Left ventricle myocardium inferior (tissue), 1 donor: ENCODE data around the gene CSE1L. TPM values are rescaled to one million over a fixed set of nuclear protein-coding genes. Genes with fewer than 3 reads are reported as not detected.
"Not testable (repeated sequence)": the region's sequence is repeated elsewhere in the genome, so short reads cannot be mapped to it uniquely, and the experiment has no call there.

Experiments used
- DNase-seq: peaks from one replicate; pipeline ENCODE4 v3.0.0-alpha.2; 2020
- H3K27ac ChIP-seq: fragments of 200-600 bp; replicated peaks from 2 replicates; pipeline ENCODE4 v1.8.0; 2021
- H3K27me3 ChIP-seq: fragments of 200-600 bp; 2 replicates; pipeline ENCODE4 v1.8.0; 2021; ENCODE audit warnings: low read depth
- H3K36me3 ChIP-seq: fragments of 200-600 bp; 2 replicates; pipeline ENCODE4 v1.8.0; 2021
- H3K4me1 ChIP-seq: fragments of 200-600 bp; 2 replicates; pipeline ENCODE4 v1.8.0; 2021
- H3K4me3 ChIP-seq: fragments of 200-600 bp; 2 replicates; pipeline ENCODE4 v1.8.0; 2021; ENCODE audit warnings: mild to moderate bottlenecking, moderate library complexity
- H3K9me3 ChIP-seq: fragments of 200-600 bp; replicated peaks from 2 replicates; pipeline ENCODE4 v1.8.0; 2021
- CTCF ChIP-seq: fragments of 200-600 bp; IDR thresholded peaks from 2 replicates; pipeline ENCODE4 v1.8.0; 2021; ENCODE audit warnings: antibody characterized with exemption, mild to moderate bottlenecking, borderline replicate concordance
- intact Hi-C: fragments of 100-400 bp; cut with micrococcal nuclease; formaldehyde crosslinking; loops from one replicate; pipeline ENCODE4 v1.11.0; 2022
- total RNA-seq: library from RNA; stranded (reverse); fragmentation: NEBNext Ultra II Directional; extraction: Animal tissue kit (Norgen Biotek cat#: 25700); gene quantifications from one replicate; pipeline ENCODE4 v1.2.1, GENCODE V29; 2021
- donor health status: DM: no; HTN: yes; CAD: no; lungs with severe emphysema.

CSE1L gene
- total RNA-seq, 1 donor from 2014 or later, result 38.2 TPM

- DNase-seq, result no peak
- no peak for TF ChIP-seq CTCF
- no peaks in the 10 kb centered on the region for H3K27me3 ChIP-seq
- no peak overlapping the region for H3K27ac ChIP-seq
- intact Hi-C loops, result no loop called here
- H3K36me3 ChIP-seq, result peaks cover 38% of the 10 kb centered on the region
- H3K4me3 ChIP-seq, result no peak overlapping the region
- H3K9me3 ChIP-seq, result no peaks in the 10 kb centered on the region
- peaks cover 11% of the 10 kb centered on the region for H3K4me1 ChIP-seq
These were observed 58.2 kb downstream of the CSE1L start for GRCh38 chr20:49104365-49104648.

GRCh38 chr20:49104979-49105547 is 59.0 kb downstream of the CSE1L start:
- H3K9me3 ChIP-seq, H3K4me3 ChIP-seq, H3K27me3 ChIP-seq, intact Hi-C loops, DNase-seq, H3K27ac ChIP-seq: not testable (repeated sequence)
- Histone ChIP-seq H3K4me1 (peaks cover 11% of the 10 kb centered on the region), H3K36me3 (peaks cover 38% of the 10 kb centered on the region)

DNA sequence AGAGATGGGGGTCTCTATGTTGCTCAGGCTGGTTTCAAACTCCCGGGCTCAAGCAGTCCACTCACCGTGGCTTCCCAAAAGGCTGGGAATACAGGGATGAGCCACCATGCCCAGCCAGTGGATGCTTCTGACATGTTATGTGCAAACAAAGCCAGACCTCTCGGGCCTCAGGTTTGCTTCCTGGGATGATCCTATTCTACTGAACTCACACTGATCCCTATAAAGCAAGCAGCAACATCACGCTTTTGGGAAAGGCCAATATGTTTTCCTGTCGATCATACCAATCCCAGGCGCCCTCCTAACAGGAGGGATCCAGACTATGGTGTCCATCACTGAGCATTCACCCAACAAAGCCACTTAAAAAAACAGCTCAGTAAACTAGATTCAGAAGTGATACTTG is 60.2 kb downstream of the CSE1L start:
- Histone ChIP-seq H3K4me1 (peaks cover 2% of the 10 kb centered on the region), H3K9me3 (no peaks in the 10 kb centered on the region), H3K4me3 (no peak overlapping the region), H3K27ac (no peak overlapping the region), H3K27me3 (no peaks in the 10 kb centered on the region), H3K36me3 (peaks cover 48% of the 10 kb centered on the region)
- no peak for DNase-seq
- intact Hi-C loops, result no loop called here
- TF ChIP-seq CTCF, result no peak

GRCh38 chr20:49110767-49111694 is 64.9 kb downstream of the CSE1L start:
- Histone ChIP-seq H3K36me3 (peaks cover 59% of the 10 kb centered on the region), H3K27me3 (no peaks in the 10 kb centered on the region), H3K9me3 (no peaks in the 10 kb centered on the region), H3K4me1 (no peaks in the 10 kb centered on the region), H3K4me3 (no peak overlapping the region), H3K27ac (no peak overlapping the region)
- no peak for TF ChIP-seq CTCF
- DNase-seq, result no peak
- intact Hi-C loops, result no loop called here

GRCh38 chr20:49112596-49113274 is 66.6 kb downstream of the CSE1L start:
- H3K4me3 ChIP-seq, result no peak overlapping the region

More at GRCh38 chr20:49112596-49113274, 66.6 kb downstream of the CSE1L start:
- Histone ChIP-seq H3K4me1 (no peaks in the 10 kb centered on the region), H3K27ac (no peak overlapping the region), H3K36me3 (peaks cover 73% of the 10 kb centered on the region), H3K9me3 (no peaks in the 10 kb centered on the region), H3K27me3 (no peaks in the 10 kb centered on the region)
- intact Hi-C loops, result no loop called here
- DNase-seq, result no peak
- TF ChIP-seq CTCF, result no peak
